ENCODE measurements around the gene ESYT3. TPM values are rescaled to one million over a fixed set of nuclear protein-coding genes. Genes with fewer than 3 reads are reported as not detected.

ESYT3 gene
- total RNA-seq, 1 experiment from 2014 or later: 2.6 TPM

- in situ Hi-C loops (cut with HindIII; ENCODE audit: low pct_unique_long_range_greater_than_20kb, low sequenced_read_pairs): no loop called here
- H3K27ac ChIP-seq (ENCODE audit: low read length): no peak overlapping the region
- POLR2A ChIA-PET: no interaction called here
Measured at GRCh38 chr3:138390582-138390932, 43.9 kb upstream of the ESYT3 start.

GRCh38 chr3:138394156-138394555, 40.3 kb upstream of the ESYT3 start:
- Histone ChIP-seq H3K4me3 (ENCODE audit: low read depth in 2 of 2, low read length in 2 of 2) (no peak overlapping the region), H3K36me3 (ENCODE audit: control insufficient read depth, insufficient read depth, low read length) (no peaks in the 10 kb centered on the region), H3K27ac (ENCODE audit: low read length) (no peak overlapping the region), H3K9me3 (ENCODE audit: control insufficient read depth, insufficient read depth, low read depth, low read length) (no peaks in the 10 kb centered on the region), H3K4me1 (ENCODE audit: control insufficient read depth, insufficient read depth, low read length) (peaks cover 6% of the 10 kb centered on the region), H3K27me3 (ENCODE audit: control insufficient read depth, insufficient read depth, low read length) (no peaks in the 10 kb centered on the region)
- no peak for ATAC-seq
- DNase-seq (ENCODE audit: low read depth, low spot score): no peak
- intact Hi-C loops (cut with micrococcal nuclease; ENCODE audit: unreplicated experiment): no loop called here
- in situ Hi-C loops (cut with HindIII; ENCODE audit: low pct_unique_long_range_greater_than_20kb, low sequenced_read_pairs): no loop called here
- ChIA-PET CTCF (no interaction called here), POLR2A (no interaction called here)
- TF ChIP-seq CTCF (IDR thresholded peaks at IDR 0.05) (no peak), TCF7L2 (IDR thresholded peaks at IDR 0.05; ENCODE audit: low read depth, low read length) (no peak), SIN3A (IDR thresholded peaks at IDR 0.05; ENCODE audit: borderline replicate concordance, insufficient read depth, low read depth, low read length) (no peak), POLR2AphosphoS5 (IDR thresholded peaks at IDR 0.05; ENCODE audit: low read depth, low read length) (no peak)
- TF ChIP-seq, protein P1, sequence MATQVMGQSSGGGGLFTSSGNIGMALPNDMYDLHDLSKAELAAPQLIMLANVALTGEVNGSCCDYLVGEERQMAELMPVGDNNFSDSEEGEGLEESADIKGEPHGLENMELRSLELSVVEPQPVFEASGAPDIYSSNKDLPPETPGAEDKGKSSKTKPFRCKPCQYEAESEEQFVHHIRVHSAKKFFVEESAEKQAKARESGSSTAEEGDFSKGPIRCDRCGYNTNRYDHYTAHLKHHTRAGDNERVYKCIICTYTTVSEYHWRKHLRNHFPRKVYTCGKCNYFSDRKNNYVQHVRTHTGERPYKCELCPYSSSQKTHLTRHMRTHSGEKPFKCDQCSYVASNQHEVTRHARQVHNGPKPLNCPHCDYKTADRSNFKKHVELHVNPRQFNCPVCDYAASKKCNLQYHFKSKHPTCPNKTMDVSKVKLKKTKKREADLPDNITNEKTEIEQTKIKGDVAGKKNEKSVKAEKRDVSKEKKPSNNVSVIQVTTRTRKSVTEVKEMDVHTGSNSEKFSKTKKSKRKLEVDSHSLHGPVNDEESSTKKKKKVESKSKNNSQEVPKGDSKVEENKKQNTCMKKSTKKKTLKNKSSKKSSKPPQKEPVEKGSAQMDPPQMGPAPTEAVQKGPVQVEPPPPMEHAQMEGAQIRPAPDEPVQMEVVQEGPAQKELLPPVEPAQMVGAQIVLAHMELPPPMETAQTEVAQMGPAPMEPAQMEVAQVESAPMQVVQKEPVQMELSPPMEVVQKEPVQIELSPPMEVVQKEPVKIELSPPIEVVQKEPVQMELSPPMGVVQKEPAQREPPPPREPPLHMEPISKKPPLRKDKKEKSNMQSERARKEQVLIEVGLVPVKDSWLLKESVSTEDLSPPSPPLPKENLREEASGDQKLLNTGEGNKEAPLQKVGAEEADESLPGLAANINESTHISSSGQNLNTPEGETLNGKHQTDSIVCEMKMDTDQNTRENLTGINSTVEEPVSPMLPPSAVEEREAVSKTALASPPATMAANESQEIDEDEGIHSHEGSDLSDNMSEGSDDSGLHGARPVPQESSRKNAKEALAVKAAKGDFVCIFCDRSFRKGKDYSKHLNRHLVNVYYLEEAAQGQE (IDR thresholded peaks at IDR 0.05; ENCODE audit: insufficient read depth in 1 of 2, low read depth in 2 of 2, low read length in 1 of 2): no peak
- no TSS peak for BruUV-seq (replicated peaks)

More at GRCh38 chr3:138390582-138390932, 43.9 kb upstream of the ESYT3 start:
- DNase-seq (ENCODE audit: low read depth, low spot score) (no peak), ATAC-seq (peak; percentile 14; the same call in 1 of the 2 replicates)
- Histone ChIP-seq H3K4me1 (ENCODE audit: control insufficient read depth, insufficient read depth, low read length) (peaks cover 6% of the 10 kb centered on the region), H3K27me3 (ENCODE audit: control insufficient read depth, insufficient read depth, low read length) (no peaks in the 10 kb centered on the region), H3K9me3 (ENCODE audit: control insufficient read depth, insufficient read depth, low read depth, low read length) (no peaks in the 10 kb centered on the region), H3K4me3 (ENCODE audit: low read depth in 2 of 2, low read length in 2 of 2) (no peak overlapping the region), H3K36me3 (ENCODE audit: control insufficient read depth, insufficient read depth, low read length) (no peaks in the 10 kb centered on the region)
- CTCF ChIA-PET: interaction anchor here (0.6 to 1.4 kb wide), 2 partner anchors 27 to 558 kb away, joined by 3 read pairs; no protein-coding TSS in a partner anchor
- intact Hi-C loops (cut with micrococcal nuclease; ENCODE audit: unreplicated experiment): no loop called here
- TF ChIP-seq, protein P1 (IDR thresholded peaks at IDR 0.05; ENCODE audit: insufficient read depth in 1 of 2, low read depth in 2 of 2, low read length in 1 of 2): no peak
- TF ChIP-seq TCF7L2 (IDR thresholded peaks at IDR 0.05; ENCODE audit: low read depth, low read length) (no peak), CTCF (IDR thresholded peaks at IDR 0.05) (no peak), SIN3A (IDR thresholded peaks at IDR 0.05; ENCODE audit: borderline replicate concordance, insufficient read depth, low read depth, low read length) (no peak), POLR2AphosphoS5 (IDR thresholded peaks at IDR 0.05; ENCODE audit: low read depth, low read length) (no peak)
- BruUV-seq (replicated peaks): no TSS peak

All from Panc1 (cell line).